ENCODE measurements around the gene DUSP15. TPM values are rescaled to one million over a fixed set of nuclear protein-coding genes. Genes with fewer than 3 reads are reported as not detected.

Gene DUSP15
- total RNA-seq, 1 donor from 2014 or later = 49.5 TPM

GRCh38 chr20:31862506-31862905, 7.8 kb downstream of the DUSP15 start:
- DNase-seq (ENCODE audit: low spot score) (peak; percentile 58), ATAC-seq (no peak)
- intact Hi-C loops (cut with DNase I) = no loop called here

DNA sequence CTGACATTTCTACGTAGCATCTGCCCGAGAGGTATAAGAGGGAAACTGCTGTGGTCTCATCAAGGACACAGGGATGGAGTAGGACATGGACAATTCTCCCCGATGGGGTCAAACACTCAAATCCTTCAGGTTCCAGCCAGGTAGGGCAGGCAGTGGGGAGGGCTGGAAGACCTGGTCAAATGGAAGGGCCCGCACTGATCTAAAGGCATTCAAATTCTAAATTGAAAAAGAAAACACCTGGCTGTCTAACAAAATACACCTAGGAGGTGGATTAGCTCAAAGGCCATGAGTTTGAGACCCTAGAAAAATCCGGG, 8.2 kb downstream of the DUSP15 start:
- intact Hi-C loops (cut with DNase I) = no loop called here
- DNase-seq (ENCODE audit: low spot score) (peak; percentile 26), ATAC-seq (no peak)

DNA sequence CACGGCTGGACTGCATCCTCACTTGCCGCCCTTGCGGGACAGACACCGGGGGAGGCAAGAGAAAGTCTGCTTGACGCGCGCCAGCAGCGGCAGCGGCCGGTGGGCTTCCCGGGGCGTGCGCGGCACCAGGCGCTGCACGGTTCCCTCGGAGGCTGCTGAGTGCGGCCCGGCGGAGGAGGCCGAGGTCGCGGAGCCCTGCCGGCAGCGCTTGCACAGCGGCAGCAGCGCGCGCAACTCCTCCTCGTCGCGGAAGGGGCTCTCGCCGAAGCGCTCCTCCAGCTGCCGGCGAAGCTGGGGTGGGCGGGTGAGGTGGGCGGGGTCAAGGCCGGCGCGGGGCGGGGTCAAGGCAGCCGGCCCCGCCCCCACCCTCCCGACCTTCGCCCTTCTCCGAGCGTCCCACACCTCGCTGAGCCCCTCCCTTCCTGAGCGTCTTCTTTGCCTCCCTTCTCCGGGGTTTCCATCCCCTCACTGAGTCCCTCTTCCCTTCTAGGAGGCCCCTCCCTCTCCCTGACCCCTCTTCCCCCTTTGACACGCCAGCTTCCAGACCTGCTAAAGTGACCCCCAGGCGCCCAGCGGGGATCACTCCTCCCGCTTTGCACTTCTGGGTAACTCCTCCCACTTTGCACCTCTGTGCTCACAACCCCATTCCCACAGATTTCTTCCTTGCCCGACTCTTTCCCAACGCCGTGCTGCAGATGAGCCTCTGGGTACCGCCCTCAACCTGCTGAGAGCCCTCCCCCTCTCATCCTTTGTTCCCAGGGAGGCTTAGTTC, 8.8 kb downstream of the DUSP15 start:
- intact Hi-C loops (cut with DNase I) = no loop called here
- ATAC-seq (peak; percentile 69), DNase-seq (ENCODE audit: low spot score) (peak; percentile 80)

- intact Hi-C loops (cut with DNase I) = no loop called here
- ATAC-seq = peak; percentile 30
These were observed 9.3 kb downstream of the DUSP15 start for GRCh38 chr20:31861135-31861384.

DNA sequence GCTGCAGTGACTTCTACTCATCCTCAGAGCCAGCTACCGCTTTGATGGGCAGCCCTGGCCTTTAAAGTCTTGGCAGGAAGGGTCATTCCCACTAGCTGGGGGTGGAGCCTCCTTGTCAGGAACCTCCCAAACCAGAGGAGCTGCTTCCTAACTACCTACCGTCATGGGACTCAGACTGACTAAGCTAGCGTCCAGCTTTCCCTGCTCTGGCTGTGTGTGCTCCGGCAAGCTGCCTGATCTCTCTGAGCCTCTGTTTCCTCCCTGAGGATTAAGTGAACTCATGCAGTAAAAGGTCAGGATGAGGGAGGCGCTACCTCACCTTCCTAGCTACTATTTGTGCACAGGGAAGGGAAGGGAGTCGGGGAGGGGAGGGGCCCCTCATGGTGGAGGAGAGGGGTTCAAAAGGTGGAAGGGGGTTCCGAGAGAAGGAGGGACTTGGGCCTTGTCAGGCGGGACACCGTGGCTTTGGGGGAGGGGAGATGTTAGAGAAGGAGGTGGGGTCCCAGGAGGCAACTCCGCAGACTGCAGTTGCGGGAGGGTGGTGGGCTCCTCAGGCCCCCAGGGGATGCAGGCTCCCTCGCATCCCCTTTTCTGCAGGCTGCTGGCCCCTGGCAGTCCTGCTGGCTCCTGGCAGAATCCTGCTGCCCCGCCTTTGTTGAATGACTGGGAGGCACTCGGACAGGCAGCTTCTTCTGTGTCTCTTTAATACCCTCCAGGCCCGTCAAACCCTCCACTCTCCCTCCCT, 9.8 kb downstream of the DUSP15 start:
- DNase-seq (ENCODE audit: low spot score) = peak; percentile 66
- peak; percentile 63 for ATAC-seq
- intact Hi-C loops (cut with DNase I) = no loop called here

More at GRCh38 chr20:31861135-31861384, 9.3 kb downstream of the DUSP15 start:
- peak; percentile 59 for DNase-seq (ENCODE audit: low spot score)

- ATAC-seq = no peak
- DNase-seq (ENCODE audit: low spot score) = peak; percentile 15
- intact Hi-C loops (cut with DNase I) = loop anchor here (10.0 kb wide), 1 partner anchor 175 kb away; no protein-coding TSS in a partner anchor
These were observed 10.3 kb downstream of the DUSP15 start for GRCh38 chr20:31859998-31860380.

DNA sequence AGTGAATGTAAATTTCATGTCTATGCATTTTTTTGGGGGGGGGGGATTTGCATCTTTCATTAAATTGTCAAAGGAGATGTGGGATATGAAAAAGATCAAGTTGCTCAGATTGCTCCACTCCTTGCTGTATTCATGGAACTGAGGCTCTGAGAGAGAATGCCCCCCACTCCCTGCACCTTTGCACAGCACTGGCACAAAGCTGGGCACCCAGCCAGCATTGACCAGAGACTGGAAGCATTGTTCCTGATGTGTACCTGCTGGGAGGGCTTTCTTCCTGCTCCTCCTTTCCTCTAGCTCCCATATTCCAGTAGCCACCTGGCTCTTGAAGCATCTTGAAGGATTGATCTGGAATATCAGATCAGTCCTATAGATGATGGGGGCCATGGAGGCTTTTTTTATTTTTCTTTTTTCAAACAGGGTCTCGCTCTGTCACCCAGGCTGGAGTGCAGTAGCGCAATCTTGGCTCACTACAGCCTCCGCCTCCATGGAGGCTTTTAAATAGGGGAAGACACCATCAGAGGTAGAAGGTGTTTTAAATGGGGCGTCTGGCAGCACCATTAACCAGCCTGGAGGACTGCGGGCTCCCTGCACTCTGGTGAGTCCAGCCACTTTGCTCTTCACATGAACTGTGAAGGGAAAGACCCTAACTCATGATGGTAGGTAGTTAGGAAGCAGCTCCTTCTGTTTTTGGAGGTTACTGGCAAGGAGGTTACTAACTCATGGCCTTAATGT, 10.9 kb downstream of the DUSP15 start:
- peak; percentile 56 for DNase-seq (ENCODE audit: low spot score)
- no peak for ATAC-seq
- intact Hi-C loops (cut with DNase I) = loop anchor here (10.0 kb wide), 1 partner anchor 175 kb away; no protein-coding TSS in a partner anchor

GRCh38 chr20:31858760-31859083, 11.6 kb downstream of the DUSP15 start:
- ATAC-seq (no peak), DNase-seq (ENCODE audit: low spot score) (peak; percentile 34)
- intact Hi-C loops (cut with DNase I) = loop anchor here (10.0 kb wide), 1 partner anchor 176 kb away; no protein-coding TSS in a partner anchor

- intact Hi-C loops (cut with DNase I) = loop anchor here (10.0 kb wide), 1 partner anchor 177 kb away; no protein-coding TSS in a partner anchor
- DNase-seq (ENCODE audit: low spot score) = peak; percentile 48
- no peak for ATAC-seq
These were observed 12.2 kb downstream of the DUSP15 start for GRCh38 chr20:31857861-31858759.

GRCh38 chr20:31856516-31856915, 13.8 kb downstream of the DUSP15 start:
- intact Hi-C loops (cut with DNase I) = loop anchor here (10.0 kb wide), 1 partner anchor 178 kb away; no protein-coding TSS in a partner anchor
- DNase-seq (ENCODE audit: low spot score) (peak; percentile 33), ATAC-seq (no peak)

DNA sequence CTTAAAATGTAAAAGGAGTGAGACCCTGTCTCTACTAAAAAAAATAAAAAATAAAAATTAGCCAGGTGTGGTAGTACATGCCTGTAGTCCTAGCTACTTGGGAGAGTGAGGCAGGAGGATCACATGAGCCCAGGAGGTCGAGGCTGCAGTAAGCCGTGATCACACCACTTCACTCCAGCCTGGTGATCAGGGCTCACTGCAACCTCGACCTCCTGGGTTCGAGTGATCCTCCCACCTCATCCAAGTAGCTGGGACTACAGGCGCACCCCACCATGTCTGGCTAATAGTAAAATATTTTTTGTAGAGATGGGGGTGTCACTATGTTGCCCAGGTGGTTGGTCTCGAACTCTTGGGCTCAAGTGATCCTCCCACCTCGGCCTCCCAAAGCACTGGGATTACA, 16.8 kb downstream of the DUSP15 start:
- peak; percentile 8 for DNase-seq (ENCODE audit: low spot score)
- intact Hi-C loops (cut with DNase I) = loop anchor here (5.0 to 10.0 kb wide), 2 partner anchors 99 to 181 kb away; partner anchors contain the start of gene PDRG1
- no peak for ATAC-seq

GRCh38 chr20:31851240-31851955, 18.9 kb downstream of the DUSP15 start:
- intact Hi-C loops (cut with DNase I) = loop anchor here (5.0 to 10.0 kb wide), 2 partner anchors 101 to 183 kb away; partner anchors contain the start of gene PDRG1
- DNase-seq (ENCODE audit: low spot score) (no peak), ATAC-seq (no peak)

GRCh38 chr20:31849306-31849930, 20.9 kb downstream of the DUSP15 start:
- no peak for DNase-seq (ENCODE audit: low spot score)
- intact Hi-C loops (cut with DNase I) = no loop called here
- no peak for ATAC-seq

GRCh38 chr20:31848088-31848999, 22.0 kb downstream of the DUSP15 start:
- DNase-seq (ENCODE audit: low spot score) = no peak
- no peak for ATAC-seq
- intact Hi-C loops (cut with DNase I) = no loop called here

DNA sequence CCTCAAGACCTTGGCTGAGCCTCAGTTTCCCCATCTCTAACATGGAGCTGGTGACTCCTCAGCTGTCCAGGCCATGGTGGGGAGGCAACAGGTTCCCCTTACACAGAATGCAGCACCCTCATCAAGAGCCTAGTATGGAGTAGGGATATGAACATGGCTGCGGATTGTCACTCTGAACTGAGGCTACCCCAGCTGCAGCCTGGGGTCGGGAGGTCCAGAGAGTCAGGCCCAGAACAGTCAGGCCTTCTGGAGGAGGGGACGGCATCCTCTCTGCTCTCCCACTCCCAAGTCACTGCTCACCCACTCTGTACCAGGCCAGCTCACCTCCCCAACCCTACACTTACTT, 23.6 kb downstream of the DUSP15 start:
- intact Hi-C loops (cut with DNase I) = no loop called here
- ATAC-seq (no peak), DNase-seq (ENCODE audit: low spot score) (no peak)

DNA sequence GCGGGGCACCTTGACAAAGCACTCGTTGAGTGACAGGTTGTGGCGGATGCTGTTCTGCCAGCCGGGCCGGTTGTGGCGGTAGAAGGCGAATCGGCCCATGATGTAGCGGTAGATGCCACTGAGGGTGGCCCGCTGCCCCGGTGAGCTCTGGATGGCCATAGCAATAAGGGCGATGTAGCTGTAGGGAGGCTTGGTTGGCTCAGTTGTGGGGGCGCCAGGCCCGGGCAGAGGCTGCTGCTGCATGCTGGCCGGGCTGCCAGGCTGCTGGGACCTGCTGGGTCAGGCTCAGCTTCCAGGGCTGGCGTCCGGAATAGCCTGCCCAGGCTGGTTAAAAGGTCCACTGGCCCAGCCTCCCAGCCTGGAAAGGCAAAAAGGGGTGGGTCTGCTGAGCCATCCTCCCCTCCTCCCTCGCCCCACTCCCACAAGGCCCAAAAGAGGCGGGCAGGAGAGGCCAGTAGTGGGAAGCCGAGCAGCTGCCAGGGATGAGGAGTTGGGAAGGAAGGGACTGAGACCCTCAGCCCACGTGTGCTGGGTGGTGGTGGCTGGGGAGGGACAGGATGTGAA, 24.9 kb downstream of the DUSP15 start, which contains the start of gene FOXS1:
Gene FOXS1, minus strand, starts transcription at position 305 of the 564 bp plus-strand sequence. Its CDS starts 62 bp downstream, at position 243.
- intact Hi-C loops (cut with DNase I) = no loop called here
- DNase-seq (ENCODE audit: low spot score) (peak; percentile 84), ATAC-seq (peak; percentile 88)
